Muscle of leg (tissue), 16 donors: ENCODE measurements around the gene FKBP8. TPM values are rescaled to one million over a fixed set of nuclear protein-coding genes. Genes with fewer than 3 reads are reported as not detected.
A peak's percentile ranks its signal among the peaks of the same experiment; 100 is the strongest.
"Not testable (repeated sequence)": the region's sequence is repeated elsewhere in the genome, so short reads cannot be mapped to it uniquely, and the experiment has no call there.

Source experiments
- DNase-seq: peaks from one replicate; pipeline ENCODE4 v3.0.0; 2013
- H3K27ac ChIP-seq: one replicate; pipeline ENCODE4 v1.5.1; 2013; ENCODE audit warnings: mild to moderate bottlenecking, low read length, control low read depth
- H3K27me3 ChIP-seq: one replicate; pipeline ENCODE4 v1.6.1; 2013; ENCODE audit warnings: low read length; ENCODE audit not compliant: control insufficient read depth, insufficient read depth
- H3K36me3 ChIP-seq: one replicate; pipeline ENCODE4 v1.6.1; 2013; ENCODE audit warnings: low read length; ENCODE audit not compliant: control insufficient read depth, insufficient read depth
- H3K4me1 ChIP-seq: one replicate; pipeline ENCODE4 v1.6.1; 2013; ENCODE audit warnings: low read length; ENCODE audit not compliant: control insufficient read depth, insufficient read depth
- H3K4me3 ChIP-seq: one replicate; pipeline ENCODE4 v1.5.1; 2013; ENCODE audit warnings: low read length, control low read depth
- H3K9me3 ChIP-seq: replicated peaks from 2 replicates; pipeline ENCODE4 v1.6.1; 2013; ENCODE audit warnings: low read depth, low read length; ENCODE audit not compliant: control insufficient read depth
- WGBS: methylation state at CpG from one replicate; pipeline ENCODE4 v1.1.5; 2013; ENCODE audit warnings: missing lambda C conversion rate; ENCODE audit not compliant: insufficient coverage; 5-methylcytosine and 5-hydroxymethylcytosine counted together
- long read RNA-seq, 11 donors: transcript quantifications; one replicate each; lab custom pipeline, GENCODE V29; 2026
- polyA plus RNA-seq, 8 donors: library from polyadenylated mRNA; unstranded; fragments of 120-200 nt; gene quantifications; one replicate each; pipeline versions ENCODE4 v1.2.1 to v1.2.3, GENCODE V29; 2013; ENCODE audit warnings: inconsistent platforms in 1 of 8, low replicate concordance in 1 of 8; ENCODE audit not compliant: insufficient read length in 8 of 8, insufficient read depth in 1 of 8
- total RNA-seq: library from RNA; stranded (reverse); fragments of 120-200 nt; gene quantifications from one replicate; pipeline ENCODE4 v1.2.4, GENCODE V29; 2013

FKBP8 gene
- total RNA-seq (98.8 TPM), polyA plus RNA-seq (100 to 1,000 TPM; 124 to 150 (median 137) TPM)
- long read RNA-seq, donor 1, transcript FKBP8-213 (9 exons, 1,849 nt): major isoform, 11 of 33 reads
- long read RNA-seq, donor 1, transcript FKBP8-209 (9 exons, 1,781 nt): minor isoform, 8 of 33 reads
- long read RNA-seq, donor 1, partial matches to known transcripts: 11 of 33 reads
- long read RNA-seq, donor 1, other reads (novel, unspliced or antisense): 0 of 33 reads
- long read RNA-seq, donor 2, partial matches to known transcripts: 0 of 3 reads
- long read RNA-seq, donor 2, other reads (novel, unspliced or antisense): 0 of 3 reads
- long read RNA-seq, donor 3, transcript FKBP8-213 (9 exons, 1,849 nt): major isoform, 32 of 83 reads
- long read RNA-seq, donor 3, transcript FKBP8-209 (9 exons, 1,781 nt): minor isoform, 10 of 83 reads
- long read RNA-seq, donor 3, transcript FKBP8-201 (9 exons, 1,710 nt): minor isoform, 16 of 83 reads
- long read RNA-seq, donor 3, partial matches to known transcripts: 16 of 83 reads
- long read RNA-seq, donor 3, other reads (novel, unspliced or antisense): 6 of 83 reads
- long read RNA-seq, donor 4, transcript FKBP8-213 (9 exons, 1,849 nt): major isoform, 11 of 26 reads
- long read RNA-seq, donor 4, transcript FKBP8-201 (9 exons, 1,710 nt): minor isoform, 9 of 26 reads
- long read RNA-seq, donor 4, transcript FKBP8-209 (9 exons, 1,781 nt): minor isoform, 6 of 26 reads
- long read RNA-seq, donor 4, partial matches to known transcripts: 0 of 26 reads
- long read RNA-seq, donor 4, other reads (novel, unspliced or antisense): 0 of 26 reads
- long read RNA-seq, donor 5, transcript FKBP8-213 (9 exons, 1,849 nt): major isoform, 38 of 195 reads
- long read RNA-seq, donor 5, transcript FKBP8-209 (9 exons, 1,781 nt): minor isoform, 24 of 195 reads
- long read RNA-seq, donor 5, transcript FKBP8-201 (9 exons, 1,710 nt): minor isoform, 27 of 195 reads
- long read RNA-seq, donor 5, partial matches to known transcripts: 86 of 195 reads
- long read RNA-seq, donor 5, other reads (novel, unspliced or antisense): 17 of 195 reads
- long read RNA-seq, donor 6, transcript FKBP8-209 (9 exons, 1,781 nt): minor isoform, 18 of 111 reads
- long read RNA-seq, donor 6, transcript FKBP8-201 (9 exons, 1,710 nt): minor isoform, 20 of 111 reads
- long read RNA-seq, donor 6, transcript FKBP8-213 (9 exons, 1,849 nt): major isoform, 35 of 111 reads
- long read RNA-seq, donor 6, partial matches to known transcripts: 27 of 111 reads
- long read RNA-seq, donor 6, other reads (novel, unspliced or antisense): 9 of 111 reads
- long read RNA-seq, donor 7, transcript FKBP8-213 (9 exons, 1,849 nt): major isoform, 20 of 78 reads
- long read RNA-seq, donor 7, transcript FKBP8-201 (9 exons, 1,710 nt): minor isoform, 10 of 78 reads
- long read RNA-seq, donor 7, transcript FKBP8-209 (9 exons, 1,781 nt): minor isoform, 11 of 78 reads
- long read RNA-seq, donor 7, partial matches to known transcripts: 37 of 78 reads
- long read RNA-seq, donor 7, other reads (novel, unspliced or antisense): 0 of 78 reads
- long read RNA-seq, donor 8, transcript FKBP8-213 (9 exons, 1,849 nt): major isoform, 9 of 23 reads
- long read RNA-seq, donor 8, partial matches to known transcripts: 0 of 23 reads
- long read RNA-seq, donor 8, other reads (novel, unspliced or antisense): 7 of 23 reads
- long read RNA-seq, donor 9, transcript FKBP8-201 (9 exons, 1,710 nt): minor isoform, 9 of 60 reads
- long read RNA-seq, donor 9, transcript FKBP8-209 (9 exons, 1,781 nt): minor isoform, 8 of 60 reads
- long read RNA-seq, donor 9, transcript FKBP8-213 (9 exons, 1,849 nt): major isoform, 14 of 60 reads
- long read RNA-seq, donor 9, partial matches to known transcripts: 23 of 60 reads
- long read RNA-seq, donor 9, other reads (novel, unspliced or antisense): 6 of 60 reads
- long read RNA-seq, donor 10, transcript FKBP8-201 (9 exons, 1,710 nt): minor isoform, 5 of 51 reads
- long read RNA-seq, donor 10, transcript FKBP8-209 (9 exons, 1,781 nt): minor isoform, 14 of 51 reads
- long read RNA-seq, donor 10, transcript FKBP8-213 (9 exons, 1,849 nt): major isoform, 16 of 51 reads
- long read RNA-seq, donor 10, partial matches to known transcripts: 11 of 51 reads
- long read RNA-seq, donor 10, other reads (novel, unspliced or antisense): 5 of 51 reads
- long read RNA-seq, donor 11, transcript FKBP8-213 (9 exons, 1,849 nt): major isoform, 16 of 39 reads
- long read RNA-seq, donor 11, transcript FKBP8-201 (9 exons, 1,710 nt): minor isoform, 14 of 39 reads
- long read RNA-seq, donor 11, partial matches to known transcripts: 5 of 39 reads
- long read RNA-seq, donor 11, other reads (novel, unspliced or antisense): 0 of 39 reads

- WGBS: under 1% methylated on average over 40 of the region's 86 CpGs
- H3K27ac ChIP-seq: peak within 1 kb of the TSS; percentile 77
- no peaks in the 10 kb centered on the region for H3K9me3 ChIP-seq
- DNase-seq: peak; percentile 96
- H3K36me3 ChIP-seq: peaks cover 23% of the 10 kb centered on the region
- no peaks in the 10 kb centered on the region for H3K27me3 ChIP-seq
- peak within 1 kb of the TSS; percentile 68 for H3K4me3 ChIP-seq
- peaks cover 13% of the 10 kb centered on the region for H3K4me1 ChIP-seq
Observed at GRCh38 chr19:18542941-18543813, at the start of gene FKBP8. FKBP8 (minus strand) TSS chr19:18543573; CDS start chr19:18541970, 1,603 bp downstream.

DNA sequence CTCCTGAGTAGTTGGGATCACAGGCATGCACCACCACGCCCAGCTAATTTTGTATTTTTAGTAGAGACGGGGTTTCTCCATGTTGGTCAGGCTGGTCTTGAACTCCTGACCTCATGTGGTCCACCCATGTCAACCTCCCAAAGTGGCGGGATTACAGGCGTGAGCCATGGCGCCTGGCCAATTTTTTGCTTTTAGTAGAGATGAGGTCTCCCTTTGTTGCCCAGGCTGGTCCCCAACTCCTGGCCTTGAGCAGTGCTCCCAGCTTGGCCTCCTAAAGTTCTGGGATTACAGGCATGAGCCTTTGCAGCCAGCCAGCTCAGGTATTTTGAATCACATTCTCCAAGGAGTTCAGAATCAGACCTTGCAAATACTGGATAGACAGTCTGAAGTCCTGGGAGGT, 49.4 kb upstream of the FKBP8 start:
- Histone ChIP-seq H3K27me3 (peaks cover 27% of the 10 kb centered on the region), H3K36me3 (peaks cover 13% of the 10 kb centered on the region), H3K4me1 (peaks cover 57% of the 10 kb centered on the region)
- H3K9me3 ChIP-seq, DNase-seq, H3K4me3 ChIP-seq, H3K27ac ChIP-seq: not testable (repeated sequence)
- WGBS: no CpG with 5 or more reads among the region's 5 CpGs

- 69% methylated on average over 8 of the region's 22 CpGs for WGBS
- Histone ChIP-seq H3K27me3 (peaks cover 20% of the 10 kb centered on the region), H3K9me3 (no peaks in the 10 kb centered on the region), H3K27ac (no peak overlapping the region), H3K4me3 (no peak overlapping the region), H3K36me3 (peaks cover 13% of the 10 kb centered on the region), H3K4me1 (peaks cover 54% of the 10 kb centered on the region)
- DNase-seq: peak; percentile 49
Observed at GRCh38 chr19:18591735-18592385, 48.5 kb upstream of the FKBP8 start.

DNA sequence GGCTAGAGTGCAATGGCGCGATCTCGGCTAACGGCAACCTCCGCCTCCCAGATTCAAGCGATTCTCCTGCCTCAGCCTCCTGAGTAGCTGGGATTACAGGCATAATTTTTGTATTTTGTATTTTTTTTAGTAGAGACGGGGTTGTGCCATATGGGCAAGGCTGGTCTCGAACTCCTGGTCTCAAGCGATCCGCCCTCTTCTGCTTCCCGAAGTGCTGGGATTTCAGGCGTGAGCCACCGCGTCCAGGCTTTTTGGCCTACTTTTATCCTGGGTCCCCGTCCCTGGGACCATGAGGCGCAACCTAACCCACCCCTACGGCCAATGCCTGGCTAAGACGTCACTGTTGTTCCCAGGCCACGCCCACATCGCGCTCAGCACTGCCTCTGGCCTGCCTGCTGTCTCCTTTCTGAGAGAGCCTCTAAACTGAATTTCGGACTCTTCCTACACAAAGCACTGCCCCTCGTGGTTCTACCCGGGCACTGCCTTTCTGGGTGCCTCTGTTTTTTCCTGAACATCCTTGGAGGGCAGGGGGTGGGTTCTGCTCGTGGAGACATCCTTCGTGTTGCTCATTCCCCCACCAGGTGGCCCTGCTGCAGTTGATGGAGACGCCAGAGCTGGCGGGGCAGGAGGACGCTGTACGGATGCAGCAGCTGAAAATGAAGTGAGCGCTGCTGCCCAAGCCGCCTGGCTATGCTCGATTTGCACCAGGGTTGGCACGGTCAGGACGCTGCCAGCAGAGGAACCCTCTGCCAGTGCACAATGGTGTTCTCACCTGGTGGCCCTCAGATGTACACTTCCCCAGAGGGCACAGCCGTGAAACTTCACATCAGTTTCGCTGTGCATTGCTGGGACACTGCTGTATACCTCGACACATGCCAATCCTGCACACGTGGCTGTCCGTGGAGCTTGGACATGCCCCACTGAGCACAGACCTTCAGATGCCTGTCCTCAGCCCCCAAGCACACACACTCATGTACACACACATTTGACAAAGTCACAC, 47.2 kb upstream of the FKBP8 start:
- DNase-seq: peak; percentile 96
- H3K4me3 ChIP-seq: peak overlapping the region; percentile 75
- peak overlapping the region; percentile 94 for H3K27ac ChIP-seq
- H3K36me3 ChIP-seq: peaks cover 13% of the 10 kb centered on the region
- H3K27me3 ChIP-seq: peaks cover 10% of the 10 kb centered on the region
- 26% methylated on average over 39 of the region's 40 CpGs for whole genome bisulfite sequencing
- no peaks in the 10 kb centered on the region for H3K9me3 ChIP-seq
- H3K4me1 ChIP-seq: peaks cover 50% of the 10 kb centered on the region

DNA sequence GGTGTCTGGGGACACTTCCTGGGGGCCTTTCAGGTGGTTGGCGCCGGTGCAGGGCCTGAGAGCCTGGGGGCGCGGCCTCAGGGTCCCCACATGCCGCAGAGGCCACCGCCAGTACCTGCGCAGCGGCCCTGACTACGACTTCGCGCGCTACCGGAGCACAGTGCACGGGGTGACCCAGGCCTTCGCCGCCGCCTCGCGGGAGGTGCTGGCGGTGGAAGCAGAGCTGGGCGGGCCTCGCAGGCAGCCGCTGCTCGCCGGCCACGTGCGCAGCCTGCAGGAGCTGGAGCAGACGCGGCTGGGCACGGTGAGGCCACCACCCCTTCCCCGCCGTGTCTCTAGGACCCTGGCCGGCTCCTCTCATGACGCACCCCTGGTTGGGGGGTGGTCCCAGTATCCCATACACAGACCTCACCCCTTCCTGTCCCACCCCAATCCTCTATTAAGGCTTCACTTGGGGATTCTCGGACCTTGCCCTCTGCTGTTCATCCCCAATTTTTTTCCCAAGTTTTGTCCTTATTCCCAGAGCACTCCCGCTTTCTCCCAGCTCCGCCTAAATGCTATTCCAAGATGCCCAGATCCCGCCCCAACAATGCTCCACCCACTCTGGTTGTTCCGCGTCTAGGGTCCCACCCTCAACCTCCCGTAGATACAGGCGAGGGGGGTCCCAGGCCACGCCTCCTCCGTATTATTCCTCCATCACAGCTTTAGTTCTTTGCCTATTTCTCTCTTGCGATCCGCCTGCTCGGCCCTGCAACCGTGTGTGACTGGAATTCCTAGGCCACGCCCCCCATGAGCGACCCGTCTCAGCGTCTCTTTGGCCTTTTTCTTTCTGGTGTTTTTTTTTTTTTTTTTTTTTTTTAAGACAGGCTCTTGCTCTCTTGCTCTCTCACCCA, 46.3 kb upstream of the FKBP8 start:
- peaks cover 41% of the 10 kb centered on the region for H3K4me1 ChIP-seq
- H3K36me3 ChIP-seq: peaks cover 13% of the 10 kb centered on the region
- H3K4me3 ChIP-seq: peak overlapping the region; percentile 75
- H3K27me3 ChIP-seq: peaks cover 2% of the 10 kb centered on the region
- H3K9me3 ChIP-seq: no peaks in the 10 kb centered on the region
- peak overlapping the region; percentile 94 for H3K27ac ChIP-seq
- DNase-seq: peak; percentile 92
- WGBS: 1% methylated on average over 42 of the region's 52 CpGs

DNA sequence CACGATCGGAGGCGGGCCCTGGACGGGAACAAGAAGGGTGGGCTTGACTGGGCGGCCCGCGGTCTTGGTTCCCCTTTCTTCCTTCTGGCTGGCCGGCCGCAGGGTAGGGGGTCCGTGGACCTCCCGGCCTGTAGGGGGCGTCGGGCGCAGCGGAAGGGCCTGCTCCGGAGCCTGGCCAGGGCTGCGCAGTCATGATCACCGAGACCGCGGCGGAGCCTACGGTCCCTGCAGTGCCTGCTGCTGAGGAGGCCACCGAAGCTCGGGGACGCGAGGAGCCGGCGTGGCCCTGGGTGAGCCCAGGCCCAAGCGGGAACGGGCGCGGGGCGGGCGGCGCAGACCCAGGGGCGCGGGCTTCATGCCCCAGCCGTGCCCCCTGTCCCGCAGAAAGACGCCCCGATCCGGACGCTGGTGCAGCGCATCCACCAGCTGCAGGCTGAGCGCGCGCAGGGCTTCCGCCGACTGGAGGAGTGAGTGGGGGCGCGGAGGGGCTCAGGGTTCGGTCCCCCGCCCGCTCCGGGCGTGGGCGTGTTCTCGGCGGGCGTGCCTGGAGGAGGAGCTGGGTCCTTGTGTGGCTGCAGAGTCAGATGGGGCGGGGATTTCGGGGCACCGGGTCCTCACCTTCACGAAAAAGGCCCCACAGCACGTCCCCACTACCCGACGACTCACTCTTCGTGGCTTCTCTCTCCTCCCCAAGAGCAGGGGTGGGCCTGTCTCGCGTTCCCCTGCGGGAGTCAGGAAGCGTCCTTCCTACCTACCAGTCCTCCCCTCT, 45.4 kb upstream of the FKBP8 start, which contains the start of gene REX1BD:
TSS of gene REX1BD (plus strand) at position 188 of the 769 bp plus-strand sequence. CDS start at position 192, 4 bp downstream.
- DNase-seq: peak; percentile 94
- Histone ChIP-seq H3K4me1 (peaks cover 34% of the 10 kb centered on the region), H3K27ac (peak within 1 kb of the TSS; percentile 94), H3K27me3 (peaks cover 2% of the 10 kb centered on the region), H3K9me3 (no peaks in the 10 kb centered on the region), H3K4me3 (peak within 1 kb of the TSS; percentile 75), H3K36me3 (peaks cover 13% of the 10 kb centered on the region)
- under 1% methylated on average over 69 of the region's 72 CpGs for WGBS
